ENCODE measurements around the gene GSTCD. TPM values are rescaled to one million over a fixed set of nuclear protein-coding genes. Genes with fewer than 3 reads are reported as not detected.
A peak's percentile ranks its signal among the peaks of the same experiment; 100 is the strongest.

Gene GSTCD
- total RNA-seq, 2 donors from 2014 or later = 24.7 to 30.6 TPM

GRCh38 chr4:105698607-105699006, 10.0 kb upstream of the GSTCD start:
- Histone ChIP-seq H3K36me3 (ENCODE audit: control insufficient read depth, insufficient read depth, low read length) (peaks cover 32% of the 10 kb centered on the region), H3K4me3 (ENCODE audit: low read length) (no peak overlapping the region), H3K9ac (ENCODE audit: extremely low read depth, low read length, poor library complexity, severe bottlenecking) (no peak overlapping the region), H3K4me1 (ENCODE audit: control insufficient read depth, insufficient read depth, low read length) (no peaks in the 10 kb centered on the region), H3K27ac (ENCODE audit: low read depth, low read length) (no peak overlapping the region), H3K9me3 (ENCODE audit: control insufficient read depth, low read length) (no peaks in the 10 kb centered on the region), H3K27me3 (ENCODE audit: control insufficient read depth, insufficient read depth, low read length, poor library complexity, severe bottlenecking) (no peaks in the 10 kb centered on the region)
- Mint-ChIP-seq H3K9me3 (no peaks in the 10 kb centered on the region), H3K4me3 (no peak overlapping the region), H3K27ac (no peak overlapping the region), H3K4me1 (no peaks in the 10 kb centered on the region), H3K36me3 (ENCODE audit: low read depth) (peaks cover 20% of the 10 kb centered on the region), H3K27me3 (ENCODE audit: insufficient read depth) (no peaks in the 10 kb centered on the region)
- WGBS, 2 experiments (ENCODE audit: insufficient coverage in 1 of 2, insufficient read length in 1 of 2) = 95 to 100% methylated on average over 1 to 2 of the region's 2 CpGs
- no peak for DNase-seq
- no peak for TF ChIP-seq CTCF (conservative IDR thresholded peaks at IDR 0.05)

GRCh38 chr4:105707782-105708180, 803 bp upstream of the GSTCD start:
- Histone ChIP-seq H3K27ac (ENCODE audit: low read depth, low read length) (peak overlapping the region; percentile 75), H3K4me1 (ENCODE audit: control insufficient read depth, insufficient read depth, low read length) (no peaks in the 10 kb centered on the region), H3K9ac (ENCODE audit: extremely low read depth, low read length, poor library complexity, severe bottlenecking) (peak overlapping the region; percentile 79), H3K9me3 (ENCODE audit: control insufficient read depth, low read length) (peaks cover 10% of the 10 kb centered on the region), H3K36me3 (ENCODE audit: control insufficient read depth, insufficient read depth, low read length) (peaks cover 2% of the 10 kb centered on the region), H3K4me3 (ENCODE audit: low read length) (peak overlapping the region; percentile 94), H3K27me3 (ENCODE audit: control insufficient read depth, insufficient read depth, low read length, poor library complexity, severe bottlenecking) (no peaks in the 10 kb centered on the region)
- Mint-ChIP-seq H3K36me3 (ENCODE audit: low read depth) (peaks cover 5% of the 10 kb centered on the region), H3K9me3 (no peaks in the 10 kb centered on the region), H3K27me3 (ENCODE audit: insufficient read depth) (no peaks in the 10 kb centered on the region), H3K4me1 (peaks cover 14% of the 10 kb centered on the region), H3K4me3 (peak overlapping the region; percentile 90), H3K27ac (peak overlapping the region; percentile 96)
- no peak for TF ChIP-seq CTCF (conservative IDR thresholded peaks at IDR 0.05)
- DNase-seq = no peak
- WGBS, 2 experiments (ENCODE audit: insufficient coverage in 1 of 2, insufficient read length in 1 of 2) = 10 to 40% methylated on average over 4 to 7 of the region's 7 CpGs

GRCh38 chr4:105709081-105709450, 482 bp downstream of the GSTCD start:
- 0% methylated on average over 10 of the region's 11 CpGs; no CpG with 5 or more reads in 1 of the 2 experiments for WGBS, 2 experiments (ENCODE audit: insufficient coverage in 1 of 2, insufficient read length in 1 of 2)
- Histone ChIP-seq H3K4me3 (ENCODE audit: low read length) (peak overlapping the region; percentile 94), H3K27ac (ENCODE audit: low read depth, low read length) (peak overlapping the region; percentile 87), H3K9me3 (ENCODE audit: control insufficient read depth, low read length) (peaks cover 10% of the 10 kb centered on the region), H3K4me1 (ENCODE audit: control insufficient read depth, insufficient read depth, low read length) (no peaks in the 10 kb centered on the region), H3K36me3 (ENCODE audit: control insufficient read depth, insufficient read depth, low read length) (no peaks in the 10 kb centered on the region), H3K9ac (ENCODE audit: extremely low read depth, low read length, poor library complexity, severe bottlenecking) (peak overlapping the region; percentile 79), H3K27me3 (ENCODE audit: control insufficient read depth, insufficient read depth, low read length, poor library complexity, severe bottlenecking) (no peaks in the 10 kb centered on the region)
- Mint-ChIP-seq H3K4me1 (peaks cover 14% of the 10 kb centered on the region), H3K27ac (peak overlapping the region; percentile 96), H3K9me3 (no peaks in the 10 kb centered on the region), H3K4me3 (peak overlapping the region; percentile 90), H3K36me3 (ENCODE audit: low read depth) (peaks cover 5% of the 10 kb centered on the region), H3K27me3 (ENCODE audit: insufficient read depth) (no peaks in the 10 kb centered on the region)
- DNase-seq = no peak
- no peak for TF ChIP-seq CTCF (conservative IDR thresholded peaks at IDR 0.05)
